ENCODE results near the gene CMTM4.

CMTM4 gene

DNA sequence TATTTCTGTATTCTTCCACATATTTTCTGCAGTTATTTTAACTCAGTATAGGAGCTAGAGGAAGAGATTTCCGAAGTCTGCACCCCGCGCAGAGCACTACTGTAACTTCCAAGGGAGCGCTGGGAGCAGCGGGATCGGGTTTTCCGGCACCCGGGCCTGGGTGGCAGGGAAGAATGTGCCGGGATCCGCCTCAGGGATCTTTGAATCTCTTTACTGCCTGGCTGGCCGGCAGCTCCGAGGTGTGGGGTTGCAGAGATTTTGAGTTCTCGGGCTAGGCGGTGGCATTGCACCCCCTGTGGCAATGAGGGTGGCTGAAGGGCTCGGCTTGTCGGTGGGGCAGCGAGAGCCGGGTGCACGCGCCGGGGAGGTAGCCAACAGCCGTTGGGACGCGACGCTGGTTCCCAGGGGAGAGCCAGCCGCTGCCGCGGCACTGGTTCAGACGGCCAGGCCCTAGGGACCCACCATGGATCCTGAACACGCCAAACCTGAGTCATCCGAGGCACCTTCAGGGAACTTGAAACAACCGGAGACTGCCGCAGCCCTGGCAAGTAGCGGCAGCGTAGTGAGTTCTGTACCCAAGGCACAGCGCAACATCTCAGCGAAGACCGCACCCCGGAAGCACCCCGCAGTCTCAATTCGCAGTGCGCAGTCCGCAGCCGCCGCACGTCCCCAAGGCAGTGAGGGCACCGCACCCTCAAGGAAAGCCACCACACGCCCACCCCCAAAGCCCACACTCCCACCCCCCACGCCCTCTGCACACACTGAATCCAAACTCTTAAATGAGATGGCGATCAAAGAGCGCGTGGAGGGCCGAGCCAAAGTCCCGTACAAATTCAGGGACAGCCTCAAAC, 130.3 kb downstream of the CMTM4 start, which contains the start of gene CMTM1:
Gene CMTM1 (plus strand): TSS at position 389 of the 851 bp plus-strand sequence. CDS start 75 bp downstream, at position 464.
- DNase-seq (ENCODE audit: low read depth in 2 of 2), result no peak

All from stimulated activated CD4-positive, alpha-beta T cell treated with anti-CD3 and anti-CD28 coated beads, Interleukin-12 subunit alpha, Interleukin-12 subunit beta, amount 100 ng/mL, for 24 hours (primary cell).